Tongue (tissue), 2 donors: ENCODE results near the gene TRABD2B. TPM values are rescaled to one million over a fixed set of nuclear protein-coding genes. Genes with fewer than 3 reads are reported as not detected.

Experiments
- DNase-seq: peaks from one replicate; pipeline ENCODE4 v3.0.0-alpha.2; 2015
- total RNA-seq: library from RNA; depleted of rRNA; stranded (reverse); fragments of >200 nt; gene quantifications from one replicate; pipeline ENCODE4 v1.2.3, GENCODE V29; 2014

Gene TRABD2B
- total RNA-seq, 1 donor from 2014 or later, result 1.5 TPM

GRCh38 chr1:47757226-47757975 is 239.8 kb downstream of the TRABD2B start:
- DNase-seq, result no peak

GRCh38 chr1:47756411-47756810 is 240.8 kb downstream of the TRABD2B start:
- no peak for DNase-seq

DNA sequence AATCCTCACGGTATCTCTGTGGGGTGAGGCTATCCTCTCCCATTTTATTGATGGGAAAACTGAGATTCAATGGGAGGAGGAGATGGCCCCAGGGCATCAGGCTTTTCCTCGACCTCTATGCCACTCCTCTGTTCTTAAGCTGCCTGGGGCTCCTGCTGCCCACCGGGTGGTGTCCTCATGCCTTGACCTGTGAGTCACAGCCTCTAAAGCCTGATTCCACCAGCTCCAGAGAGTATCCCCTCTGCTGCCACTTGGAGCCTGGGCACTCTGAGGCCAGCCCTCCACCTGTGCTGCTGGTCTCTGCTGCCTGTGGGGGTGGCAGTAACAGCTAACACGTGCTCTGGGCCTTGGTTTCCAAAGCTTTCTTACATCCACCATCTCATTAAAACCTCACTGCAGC is 241.2 kb downstream of the TRABD2B start:
- no peak for DNase-seq

GRCh38 chr1:47755101-47755990 is 241.8 kb downstream of the TRABD2B start:
- no peak for DNase-seq

DNA sequence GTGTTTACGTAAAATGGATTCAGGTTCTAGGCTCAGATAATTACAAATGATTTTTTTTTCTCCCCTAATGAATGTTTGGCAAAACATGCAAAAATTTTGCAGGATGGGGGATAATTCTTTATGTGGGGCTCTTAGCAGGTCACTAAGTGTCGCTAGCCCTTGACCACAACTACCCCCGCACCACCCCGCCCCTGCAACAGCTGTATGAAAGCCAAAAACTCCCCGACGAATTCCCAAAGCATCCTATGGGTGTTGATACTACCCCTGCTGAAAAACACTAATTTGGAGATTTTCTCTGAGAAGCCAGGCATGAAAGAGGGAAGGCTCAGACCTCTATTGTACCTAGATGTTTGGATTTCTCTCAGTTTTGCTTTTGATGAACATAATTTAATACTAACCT is 243.0 kb downstream of the TRABD2B start:
- DNase-seq, result no peak

DNA sequence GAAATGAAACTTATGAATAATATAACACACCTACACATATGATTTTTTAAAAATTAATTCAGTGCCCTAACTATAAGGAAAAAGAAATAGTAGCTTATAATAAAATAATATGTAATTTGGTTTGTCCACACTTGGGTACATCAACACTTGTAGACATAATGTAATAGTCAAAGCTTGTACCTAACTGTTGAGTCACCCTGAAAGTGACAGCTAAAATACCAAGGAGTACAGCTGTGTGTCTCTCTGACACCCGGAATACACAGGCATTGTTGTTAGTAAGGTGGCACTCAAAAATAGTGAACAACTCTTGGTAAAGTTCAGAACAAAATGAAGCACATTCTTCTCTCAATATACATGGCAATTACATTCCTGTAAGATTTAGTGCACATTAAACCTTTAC is 243.4 kb downstream of the TRABD2B start:
- DNase-seq, result no peak

- peak; percentile 69 for DNase-seq
These were observed 244.6 kb downstream of the TRABD2B start for GRCh38 chr1:47752559-47752958.

- peak; percentile 71 for DNase-seq
These were observed 245.2 kb downstream of the TRABD2B start for GRCh38 chr1:47751996-47752451.

- no peak for DNase-seq
These were observed 246.0 kb downstream of the TRABD2B start for GRCh38 chr1:47751193-47751592.

DNA sequence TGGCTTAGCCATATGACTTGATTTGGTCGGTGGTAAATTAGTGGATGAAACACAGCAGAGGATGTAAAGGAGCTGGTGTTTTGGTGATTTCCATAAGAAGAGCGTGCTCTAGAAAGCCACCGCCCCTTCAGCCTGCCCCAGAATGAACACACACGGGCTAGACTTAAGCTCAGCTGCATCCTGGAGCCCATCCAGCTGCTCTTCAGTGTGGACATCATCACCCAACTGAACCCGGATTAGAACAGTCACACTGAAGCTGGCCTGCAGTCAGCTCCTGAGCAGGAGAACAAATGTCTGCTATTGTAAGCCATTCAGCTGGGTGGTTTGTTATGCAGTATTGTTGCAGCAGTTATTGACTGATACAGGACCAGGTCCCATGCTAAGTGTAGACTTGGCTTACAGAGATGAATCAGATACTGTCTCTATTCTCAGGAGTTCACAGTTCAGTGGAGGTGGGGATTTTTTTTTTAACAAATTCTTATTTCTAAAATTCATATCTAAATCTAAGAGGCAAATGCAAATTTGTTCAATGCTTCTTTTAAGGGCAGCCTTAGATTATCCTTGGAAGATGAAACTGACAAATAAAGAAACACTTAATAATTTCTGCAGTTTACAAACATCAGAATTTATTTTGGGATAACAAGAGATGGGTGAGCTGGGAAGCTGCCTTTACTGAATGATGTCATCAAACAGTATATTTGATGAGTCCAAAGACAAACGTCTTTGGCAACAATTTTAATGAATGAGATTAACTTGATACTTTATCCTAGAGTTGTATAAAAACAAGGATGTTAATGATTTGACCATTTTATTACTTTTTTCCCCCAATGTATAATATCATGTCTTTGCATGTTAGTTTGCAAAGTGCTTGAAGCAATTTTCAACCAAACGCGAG is 251.2 kb downstream of the TRABD2B start:
- DNase-seq, result peak; percentile 71

DNA sequence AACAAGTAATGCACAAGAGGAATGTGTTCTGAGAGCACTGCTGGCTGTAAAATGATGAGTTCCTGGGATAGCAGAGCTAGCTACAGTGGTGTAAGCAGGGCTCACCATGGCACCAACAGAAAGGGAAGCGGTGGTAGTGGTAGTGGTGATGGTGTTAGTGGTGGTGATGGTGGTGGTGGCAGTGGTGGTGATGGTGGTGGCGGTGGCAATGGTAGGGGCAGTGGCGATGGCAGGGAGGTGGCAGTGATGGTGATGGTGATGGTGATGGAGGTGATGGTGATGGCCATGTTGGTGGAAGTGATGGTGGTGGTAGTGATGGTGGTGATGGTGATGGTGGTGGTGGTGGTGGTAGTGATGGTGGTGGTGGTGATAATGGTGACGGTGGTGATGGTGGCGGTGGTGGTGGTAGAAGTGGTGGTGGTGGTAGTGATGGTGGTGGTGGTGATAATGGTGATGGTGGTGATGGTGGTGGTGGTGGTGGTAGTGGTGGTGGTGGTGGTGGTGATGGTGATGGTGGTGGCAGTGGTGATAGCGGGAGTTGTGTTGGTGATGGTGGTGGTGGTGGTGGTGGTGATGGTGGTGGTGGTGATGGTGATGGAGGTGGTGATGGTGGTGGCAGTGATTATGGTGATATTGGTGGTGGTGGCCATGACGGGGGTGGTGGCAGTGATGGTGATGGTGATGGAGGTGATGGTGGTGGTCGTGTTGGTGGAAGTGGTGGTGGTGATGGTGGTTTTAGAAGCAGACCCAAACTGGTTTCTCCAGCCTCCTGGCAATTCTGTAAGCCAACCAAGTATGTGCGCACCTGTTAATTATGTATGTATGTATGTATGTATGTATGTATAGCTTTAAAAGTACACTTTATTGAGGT is 254.1 kb downstream of the TRABD2B start:
- no peak for DNase-seq

- DNase-seq, result peak; percentile 92
These were observed 258.5 kb downstream of the TRABD2B start for GRCh38 chr1:47738560-47739182.

DNA sequence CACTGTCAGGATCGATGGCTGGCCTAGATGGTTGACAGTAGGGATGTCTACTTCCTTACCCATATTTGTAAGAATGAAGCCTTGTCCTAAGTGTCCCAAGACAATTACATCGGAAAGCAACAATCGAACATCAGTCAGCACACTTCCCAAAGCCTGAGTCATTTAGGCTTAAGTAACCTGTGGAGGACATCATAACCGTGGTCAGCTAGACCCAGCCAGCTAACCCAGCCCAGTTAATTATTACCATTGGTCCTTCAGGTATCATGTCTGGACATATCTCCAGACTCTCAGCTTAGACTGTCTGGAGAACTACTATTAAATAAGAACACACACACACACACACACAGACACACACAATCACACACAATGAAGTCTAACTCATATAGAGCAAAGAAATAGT is 264.7 kb downstream of the TRABD2B start:
- no peak for DNase-seq

DNA sequence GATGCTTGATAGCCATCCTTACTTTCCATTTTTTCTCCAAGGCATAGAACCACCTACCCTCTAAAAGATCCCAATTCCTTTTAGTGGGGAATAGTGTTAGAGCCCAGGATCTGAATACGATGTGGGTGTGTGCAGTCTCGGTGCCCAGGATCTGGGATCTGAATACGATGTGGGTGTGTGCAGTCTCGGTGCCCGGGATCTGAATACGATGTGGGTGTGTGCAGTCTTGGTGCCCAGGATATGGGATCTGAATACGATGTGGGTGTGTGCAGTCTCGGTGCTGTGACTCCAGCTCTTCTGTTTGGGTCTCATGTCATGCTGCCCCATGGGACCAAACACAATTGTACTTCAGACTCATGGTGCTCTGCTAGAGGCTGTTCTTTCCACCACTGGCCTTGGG is 265.5 kb downstream of the TRABD2B start:
- DNase-seq, result no peak

DNA sequence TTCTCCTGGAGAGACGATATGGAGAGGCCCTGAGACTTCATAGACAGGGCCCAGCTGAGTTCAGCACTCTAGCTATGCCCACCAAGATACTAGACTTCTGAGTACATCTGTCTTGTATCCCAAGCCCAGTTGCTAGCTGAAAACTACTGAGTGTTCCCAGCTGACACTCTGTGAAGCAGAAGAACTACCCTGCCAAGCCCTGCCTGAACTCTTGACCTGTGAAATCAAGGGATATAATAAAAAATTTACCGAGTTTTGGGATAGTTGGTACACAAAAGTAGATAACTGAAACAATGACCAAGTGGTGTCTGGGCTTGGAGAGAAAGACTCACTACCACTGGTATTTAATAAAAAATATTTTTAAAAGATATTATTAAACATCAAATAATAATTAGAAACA is 267.5 kb downstream of the TRABD2B start:
- DNase-seq, result no peak

GRCh38 chr1:47727697-47728085 is 269.5 kb downstream of the TRABD2B start:
- DNase-seq, result no peak

DNA sequence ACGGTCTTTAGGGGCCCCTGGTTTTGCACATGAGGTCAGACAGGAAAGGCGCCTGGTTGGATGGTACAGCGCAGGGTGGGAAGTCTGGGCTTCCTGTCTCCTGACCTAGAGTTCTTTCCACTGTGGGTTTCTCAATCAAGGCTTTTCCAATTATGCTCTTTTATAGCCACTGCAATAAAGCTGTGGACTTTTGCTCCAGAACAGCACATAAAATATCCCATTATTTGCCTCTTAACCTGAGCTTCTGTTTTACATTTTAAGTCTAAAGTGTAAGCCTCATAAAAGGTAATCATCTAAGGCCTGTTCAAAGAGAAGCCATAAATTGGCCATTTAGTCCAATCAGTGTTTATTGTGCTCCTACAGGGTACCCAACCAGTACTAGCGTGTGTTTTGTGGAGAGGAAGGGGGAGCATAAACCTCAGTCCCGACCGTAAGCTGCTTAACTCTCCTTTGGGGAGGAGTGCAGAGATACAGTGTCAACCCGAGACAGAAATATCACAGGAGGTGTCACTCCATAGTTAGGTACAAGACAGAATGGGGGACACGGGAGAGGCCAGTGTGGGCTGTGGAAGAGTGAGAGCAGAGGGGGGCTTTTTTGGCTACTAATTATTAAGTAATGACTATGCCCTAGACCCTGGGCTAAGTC is 270.0 kb downstream of the TRABD2B start:
- no peak for DNase-seq

DNA sequence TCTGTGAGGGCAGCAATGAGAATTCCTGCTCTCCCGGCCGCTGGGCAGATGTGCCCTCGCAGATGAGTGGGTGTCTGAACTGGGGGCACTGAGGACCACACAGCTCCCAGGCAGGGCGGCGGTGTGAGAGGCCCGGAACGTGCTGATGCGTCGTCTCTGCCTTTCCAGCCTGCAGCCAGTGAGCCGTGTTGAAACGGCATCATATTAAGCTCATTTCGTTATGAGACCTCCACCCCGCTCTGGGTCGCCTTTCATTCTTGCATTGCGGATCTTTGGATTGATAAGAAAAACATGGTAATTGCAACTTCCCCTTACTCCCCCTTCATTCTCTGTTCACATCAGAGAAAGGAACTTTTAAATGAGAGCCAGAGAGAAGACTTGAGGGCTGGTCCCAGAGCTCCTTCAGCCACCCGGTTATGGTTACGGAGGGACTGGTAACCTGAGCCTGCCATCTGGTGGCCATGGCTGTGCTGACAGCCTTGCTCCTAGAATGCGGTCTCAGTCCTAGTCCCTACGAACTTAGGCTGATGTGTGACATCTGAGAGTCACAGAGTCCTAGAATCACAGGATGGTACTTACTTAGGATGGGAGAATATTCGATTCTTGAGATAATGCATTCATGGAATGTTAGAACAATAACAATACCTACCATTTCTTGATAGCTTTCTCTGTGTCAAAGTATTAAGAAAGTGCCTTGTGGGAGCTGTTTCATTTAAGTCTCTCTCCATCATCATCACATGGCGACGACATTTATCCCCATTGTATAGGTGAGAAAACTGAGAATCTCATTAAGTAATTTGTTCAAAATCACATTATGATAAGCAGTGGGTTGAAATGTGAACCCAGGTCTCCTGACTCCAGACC is 271.0 kb downstream of the TRABD2B start:
- peak; percentile 87 for DNase-seq

DNA sequence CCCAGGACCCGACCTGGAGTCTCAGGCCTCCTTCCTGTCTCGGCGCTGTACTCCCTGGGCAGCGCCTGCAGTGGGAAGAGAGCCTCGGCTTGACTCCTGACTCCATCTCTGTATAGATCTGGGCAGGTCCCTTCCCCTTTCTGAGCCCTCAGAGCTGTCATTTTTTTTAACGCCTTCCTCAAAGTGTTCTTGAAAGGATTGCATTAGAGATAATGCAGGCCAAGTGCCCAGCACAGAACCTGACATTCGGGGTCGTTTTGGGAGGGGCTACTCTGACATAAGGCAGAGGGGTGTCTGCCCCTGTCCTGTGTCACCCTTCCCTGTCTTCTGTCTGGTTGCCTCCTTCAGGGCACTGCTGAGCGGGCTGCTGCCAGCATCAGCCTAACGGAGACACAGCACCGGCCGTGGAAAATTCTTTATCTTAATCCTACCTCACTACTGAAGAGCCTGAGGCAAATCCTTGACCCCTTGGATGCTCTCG is 271.6 kb downstream of the TRABD2B start:
- no peak for DNase-seq
